Peyer's patch (tissue), 4 donors: ENCODE measurements around the gene GIMD1. TPM values are rescaled to one million over a fixed set of nuclear protein-coding genes. Genes with fewer than 3 reads are reported as not detected.
A peak's percentile ranks its signal among the peaks of the same experiment; 100 is the strongest.
"Not testable (repeated sequence)": the region's sequence is repeated elsewhere in the genome, so short reads cannot be mapped to it uniquely, and the experiment has no call there.

Experiments
- DNase-seq, 3 donors: peaks; one replicate each; pipeline ENCODE4 v3.0.0-alpha.2; 2017 to 2019
- H3K27ac ChIP-seq, 4 donors: fragments of 200-600 bp; sonication (generic); one replicate each; pipeline ENCODE4 v1.5.1; 2016 to 2019
- H3K27me3 ChIP-seq, 2 donors: fragments of 200-600 bp; sonication (generic); one replicate each; pipeline ENCODE4 v1.5.1; 2019
- H3K36me3 ChIP-seq, 3 donors: fragments of 200-600 bp; sonication (generic); one replicate each; pipeline ENCODE4 v1.5.1; 2016 to 2019
- H3K4me1 ChIP-seq, 4 donors: fragments of 200-600 bp; sonication (generic); one replicate each; pipeline ENCODE4 v1.5.1; 2016 to 2019
- H3K4me3 ChIP-seq, 4 donors: fragments of 200-600 bp; sonication (generic); 1 replicate in 3 of 4; 2 replicates in 1 of 4; pipeline ENCODE4 v1.5.1; 2016 to 2019; ENCODE audit warnings: mild to moderate bottlenecking in 1 of 4
- H3K9me3 ChIP-seq, 4 donors: fragments of 200-600 bp; sonication (generic); one replicate each; pipeline ENCODE4 v1.5.1; 2016 to 2019; ENCODE audit warnings: mild to moderate bottlenecking in 1 of 4
- CTCF ChIP-seq, 6 experiments: fragments of 450-650 bp in 4 of 6; fragments of 200-600 bp in 2 of 6; sonication (generic) in 1 of 6; IDR thresholded peaks; one replicate each; pipeline ENCODE4 v1.5.1; 2017 to 2019; ENCODE audit warnings: antibody characterized with exemption in 6 of 6, mild to moderate bottlenecking in 3 of 6, moderate library complexity in 1 of 6
- POLR2A ChIP-seq, 2 donors: fragments of 450-650 bp; IDR thresholded peaks; one replicate each; pipeline ENCODE4 v1.5.1; 2017; ENCODE audit warnings: antibody characterized with exemption in 2 of 2, mild to moderate bottlenecking in 2 of 2, moderate library complexity in 2 of 2
- total RNA-seq, 4 donors: library from RNA; depleted of rRNA; stranded (reverse); fragments of >200 nt; gene quantifications; one replicate each; pipeline ENCODE4 v1.1.0, GENCODE V29; 2016

GIMD1 gene
- total RNA-seq, 4 donors from 2014 or later = 3.1 to 27.5 TPM; not detected in 2

GRCh38 chr4:106329041-106329618 is 39.4 kb downstream of the GIMD1 start:
- Histone ChIP-seq H3K4me3 (no peak overlapping the region), H3K36me3 (peaks cover 0 to 82% (median 0%) of the 10 kb centered on the region in 3 donors), H3K27ac (no peak overlapping the region), H3K9me3 (no peaks in the 10 kb centered on the region), H3K27me3 (no peaks in the 10 kb centered on the region), H3K4me1 (no peaks in the 10 kb centered on the region)
- peak in 5 of 6 experiments; percentile 9 to 52 (median 51) for TF ChIP-seq CTCF (IDR thresholded peaks at IDR 0.05)
- no peak for TF ChIP-seq POLR2A (IDR thresholded peaks at IDR 0.05)
- DNase-seq = no peak

DNA sequence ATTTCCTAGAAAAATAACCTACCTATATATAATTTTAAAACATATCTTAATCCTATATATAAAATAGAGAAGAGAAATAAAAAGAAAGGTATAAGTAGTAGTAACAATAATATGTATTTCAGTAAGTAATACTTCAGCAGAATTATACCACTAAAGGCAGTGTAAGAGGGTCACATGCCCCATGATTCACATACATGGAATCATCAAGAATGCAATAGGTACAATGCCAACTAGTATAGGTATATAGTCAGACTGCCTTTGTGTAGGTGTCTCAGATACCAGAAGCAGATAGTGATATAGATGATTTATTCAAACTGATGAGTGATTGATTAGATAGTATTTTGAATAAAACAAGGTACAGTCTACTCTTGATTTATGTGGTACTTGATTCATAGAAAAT is 42.8 kb downstream of the GIMD1 start:
- Histone ChIP-seq H3K36me3 (peaks cover 0 to 57% (median 0%) of the 10 kb centered on the region in 3 donors), H3K4me1 (no peaks in the 10 kb centered on the region), H3K4me3 (no peak overlapping the region), H3K27ac (no peak overlapping the region), H3K9me3 (no peaks in the 10 kb centered on the region), H3K27me3 (no peaks in the 10 kb centered on the region)
- DNase-seq = no peak
- no peak for TF ChIP-seq POLR2A (IDR thresholded peaks at IDR 0.05)
- TF ChIP-seq CTCF (IDR thresholded peaks at IDR 0.05) = no peak

DNA sequence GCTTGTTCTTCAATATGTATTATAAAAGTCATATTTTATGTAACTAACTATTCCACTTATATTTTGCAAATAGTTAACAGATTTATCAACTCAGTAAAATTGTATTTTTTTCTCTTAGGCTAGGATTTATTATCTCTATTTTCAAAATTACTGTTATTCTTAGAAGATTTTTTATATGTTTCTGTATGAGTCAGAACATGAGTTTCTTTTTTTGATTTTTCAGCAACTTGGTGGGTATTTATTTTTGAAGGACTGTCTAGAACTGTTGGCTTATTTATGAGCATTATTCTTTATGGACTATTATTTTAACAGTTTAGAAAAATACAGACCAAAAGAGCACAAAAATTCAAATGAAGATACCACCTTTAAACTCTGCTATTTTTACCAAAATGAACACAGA is 45.5 kb downstream of the GIMD1 start:
- H3K9me3 ChIP-seq = no peaks in the 10 kb centered on the region
- H3K27me3 ChIP-seq = no peaks in the 10 kb centered on the region
- no peak overlapping the region for H3K27ac ChIP-seq
- H3K36me3 ChIP-seq = peaks cover 0 to 38% (median 0%) of the 10 kb centered on the region in 3 donors
- peaks cover 0 to 7% (median 0%) of the 10 kb centered on the region in 4 donors for H3K4me1 ChIP-seq
- no peak overlapping the region for H3K4me3 ChIP-seq
- DNase-seq = no peak
- no peak for TF ChIP-seq CTCF (IDR thresholded peaks at IDR 0.05)
- no peak for TF ChIP-seq POLR2A (IDR thresholded peaks at IDR 0.05)

DNA sequence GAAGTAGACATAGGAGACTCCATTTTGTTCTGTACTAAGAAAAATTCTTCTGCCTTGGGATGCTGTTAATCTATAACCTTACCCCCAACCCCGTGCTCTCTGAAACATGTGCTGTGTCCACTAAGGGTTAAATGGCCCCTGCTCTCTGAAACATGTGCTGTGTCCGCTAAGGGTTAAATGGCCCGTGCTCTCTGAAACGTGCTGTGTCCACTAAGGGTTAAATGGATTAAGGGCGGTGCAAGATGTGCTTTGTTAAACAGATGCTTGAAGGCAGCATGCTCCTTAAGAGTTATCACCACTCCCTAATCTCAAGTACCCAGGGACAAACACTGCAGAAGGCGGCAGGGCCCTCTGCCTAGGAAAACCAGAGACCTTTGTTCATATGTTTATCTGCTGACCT is 46.8 kb downstream of the GIMD1 start:
- not testable (repeated sequence) for H3K4me3 ChIP-seq, H3K27ac ChIP-seq, H3K27me3 ChIP-seq, H3K9me3 ChIP-seq, DNase-seq
- Histone ChIP-seq H3K36me3 (peaks cover 0 to 25% (median 0%) of the 10 kb centered on the region in 3 donors), H3K4me1 (peaks cover 0 to 19% (median 5%) of the 10 kb centered on the region in 4 donors)

DNA sequence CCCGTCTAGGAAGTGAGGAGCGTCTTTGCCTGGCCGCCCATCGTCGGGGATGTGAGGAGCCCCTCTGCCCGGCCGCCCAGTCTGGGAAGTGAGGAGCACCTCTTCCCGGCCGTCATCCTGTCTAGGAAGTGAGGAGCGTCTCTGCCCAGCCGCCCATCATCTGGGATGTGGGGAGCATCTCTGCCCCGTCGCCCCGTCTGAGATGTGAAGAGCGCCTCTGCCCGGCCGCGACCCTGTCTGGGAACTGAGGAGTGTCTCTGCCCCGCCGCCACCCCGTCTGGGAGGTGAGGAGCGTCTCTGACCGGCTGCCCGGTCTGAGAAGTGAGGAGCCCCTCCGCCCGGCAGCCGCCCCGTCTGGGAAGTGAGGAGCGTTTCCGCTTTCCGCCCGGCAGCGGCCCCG is 47.4 kb downstream of the GIMD1 start:
- not testable (repeated sequence) for H3K27me3 ChIP-seq, H3K9me3 ChIP-seq, H3K27ac ChIP-seq, DNase-seq, H3K4me3 ChIP-seq
- peaks cover 0 to 18% (median 0%) of the 10 kb centered on the region in 3 donors for H3K36me3 ChIP-seq
- H3K4me1 ChIP-seq = peaks cover 0 to 19% (median 5%) of the 10 kb centered on the region in 4 donors

DNA sequence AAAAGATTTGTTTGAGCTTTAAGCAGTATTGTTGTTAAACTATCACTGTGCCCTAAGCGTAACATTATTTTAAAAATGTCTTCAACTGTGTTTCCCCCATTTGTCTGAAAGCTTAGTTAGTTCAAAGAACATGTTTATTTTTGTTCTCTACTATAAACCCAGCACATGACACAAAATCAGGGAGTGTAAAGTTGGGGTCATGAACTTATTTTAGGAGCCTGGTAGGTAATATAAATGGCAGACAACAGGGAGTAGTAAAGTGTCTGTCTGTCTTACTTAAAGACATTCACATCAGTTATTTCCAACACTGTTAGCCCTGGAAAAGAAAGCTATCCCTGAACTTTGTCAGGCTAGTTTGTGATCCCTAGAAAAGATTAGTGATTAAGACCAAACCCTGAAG is 48.3 kb downstream of the GIMD1 start:
- Histone ChIP-seq H3K36me3 (peaks cover 0 to 11% (median 0%) of the 10 kb centered on the region in 3 donors), H3K27ac (no peak overlapping the region), H3K4me1 (peaks cover 0 to 19% (median 5%) of the 10 kb centered on the region in 4 donors), H3K4me3 (no peak overlapping the region), H3K9me3 (no peaks in the 10 kb centered on the region), H3K27me3 (no peaks in the 10 kb centered on the region)
- TF ChIP-seq CTCF (IDR thresholded peaks at IDR 0.05) = no peak
- DNase-seq = no peak

GRCh38 chr4:106318511-106318910 is 50.1 kb downstream of the GIMD1 start:
- no peak for TF ChIP-seq CTCF (IDR thresholded peaks at IDR 0.05)
- no peak for TF ChIP-seq POLR2A (IDR thresholded peaks at IDR 0.05)
- no peak for DNase-seq
- Histone ChIP-seq H3K4me1 (peaks cover 0 to 26% (median 5%) of the 10 kb centered on the region in 4 donors), H3K4me3 (no peak overlapping the region), H3K27ac (no peak overlapping the region), H3K27me3 (no peaks in the 10 kb centered on the region), H3K36me3 (peaks cover 0 to 11% (median 0%) of the 10 kb centered on the region in 3 donors), H3K9me3 (no peaks in the 10 kb centered on the region)
